Hepatocyte (in vitro differentiated cells): ENCODE results near the gene LRGUK. TPM values are rescaled to one million over a fixed set of nuclear protein-coding genes. Genes with fewer than 3 reads are reported as not detected.

ENCODE experiments used
- DNase-seq: peaks from one replicate; pipeline ENCODE4 v3.0.0-alpha.2; 2016; ENCODE audit warnings: low spot score
- H2AFZ ChIP-seq: fragments of 200-600 bp; sonication (generic); 2 replicates; pipeline ENCODE4 v1.6.0; 2016; ENCODE audit warnings: antibody characterized with exemption, mild to moderate bottlenecking
- H3K27ac ChIP-seq: fragments of 200-600 bp; sonication (generic); 2 replicates; pipeline ENCODE4 v1.5.1; 2016; ENCODE audit warnings: mild to moderate bottlenecking
- H3K27me3 ChIP-seq: fragments of 200-600 bp; sonication (generic); 2 replicates; pipeline ENCODE4 v1.6.1; 2016
- H3K36me3 ChIP-seq: fragments of 200-600 bp; sonication (generic); replicated peaks from 2 replicates; pipeline ENCODE4 v1.5.1; 2016; ENCODE audit warnings: low read depth; ENCODE audit not compliant: insufficient read depth
- H3K4me1 ChIP-seq: fragments of 200-600 bp; sonication (generic); 2 replicates; pipeline ENCODE4 v1.5.1; 2016; ENCODE audit warnings: mild to moderate bottlenecking, moderate library complexity; ENCODE audit not compliant: insufficient read depth
- H3K4me2 ChIP-seq: fragments of 200-600 bp; sonication (generic); 2 replicates; pipeline ENCODE4 v1.6.0; 2016
- H3K4me3 ChIP-seq: fragments of 200-600 bp; sonication (generic); 2 replicates; pipeline ENCODE4 v1.5.1; 2016; ENCODE audit warnings: mild to moderate bottlenecking
- H3K79me2 ChIP-seq: fragments of 200-600 bp; sonication (generic); 2 replicates; pipeline ENCODE4 v1.6.0; 2017; ENCODE audit warnings: mild to moderate bottlenecking
- H3K9me2 ChIP-seq: fragments of 200-600 bp; sonication (generic); replicated peaks from 2 replicates; pipeline ENCODE4 v1.6.0; 2017; ENCODE audit warnings: mild to moderate bottlenecking; ENCODE audit not compliant: insufficient read depth
- H3K9me3 ChIP-seq: fragments of 200-600 bp; sonication (generic); 2 replicates; pipeline ENCODE4 v1.5.1; 2016; ENCODE audit warnings: low read depth, mild to moderate bottlenecking
- H4K20me1 ChIP-seq: fragments of 200-600 bp; sonication (generic); 2 replicates; pipeline ENCODE4 v1.6.0; 2016; ENCODE audit warnings: mild to moderate bottlenecking; ENCODE audit not compliant: insufficient read depth, poor library complexity, severe bottlenecking
- CTCF ChIP-seq: fragments of 200-600 bp; sonication (generic); IDR thresholded peaks from 2 replicates; pipeline ENCODE4 v1.5.1; 2016; ENCODE audit warnings: antibody characterized with exemption, mild to moderate bottlenecking; ENCODE audit not compliant: poor library complexity
- EZH2 ChIP-seq: fragments of 200-600 bp; sonication (generic); IDR thresholded peaks from 2 replicates; pipeline ENCODE4 v1.6.1; 2016; ENCODE audit warnings: antibody characterized with exemption, mild to moderate bottlenecking, borderline replicate concordance
- EZH2phosphoT487 ChIP-seq: fragments of 200-600 bp; sonication (generic); IDR thresholded peaks from one replicate; pipeline ENCODE4 v1.6.1; 2018; ENCODE audit warnings: antibody characterized with exemption, mild to moderate bottlenecking, low read depth, moderate library complexity; ENCODE audit not compliant: unreplicated experiment, severe bottlenecking
- WGBS: methylation state at CpG from one replicate; pipeline ENCODE4 v1.1.6; 2016; ENCODE audit warnings: low lambda C conversion rate; ENCODE audit errors: missing lambda C conversion rate; 5-methylcytosine and 5-hydroxymethylcytosine counted together
- polyA plus RNA-seq: library from polyadenylated mRNA; unstranded; fragments of >200 nt; fragmentation: Nextera tagmentation; extraction: Ambion mirVana; gene quantifications from 2 replicates; pipeline ENCODE4 v1.2.1, GENCODE V29; 2016
- total RNA-seq: library from RNA; depleted of rRNA; stranded (reverse); fragments of >200 nt; gene quantifications from 2 replicates; pipeline ENCODE4 v1.2.3, GENCODE V29; 2014

LRGUK gene
- total and polyA plus RNA-seq, 2 experiments from 2014 or later: 0.73 TPM; not detected in 1

DNA sequence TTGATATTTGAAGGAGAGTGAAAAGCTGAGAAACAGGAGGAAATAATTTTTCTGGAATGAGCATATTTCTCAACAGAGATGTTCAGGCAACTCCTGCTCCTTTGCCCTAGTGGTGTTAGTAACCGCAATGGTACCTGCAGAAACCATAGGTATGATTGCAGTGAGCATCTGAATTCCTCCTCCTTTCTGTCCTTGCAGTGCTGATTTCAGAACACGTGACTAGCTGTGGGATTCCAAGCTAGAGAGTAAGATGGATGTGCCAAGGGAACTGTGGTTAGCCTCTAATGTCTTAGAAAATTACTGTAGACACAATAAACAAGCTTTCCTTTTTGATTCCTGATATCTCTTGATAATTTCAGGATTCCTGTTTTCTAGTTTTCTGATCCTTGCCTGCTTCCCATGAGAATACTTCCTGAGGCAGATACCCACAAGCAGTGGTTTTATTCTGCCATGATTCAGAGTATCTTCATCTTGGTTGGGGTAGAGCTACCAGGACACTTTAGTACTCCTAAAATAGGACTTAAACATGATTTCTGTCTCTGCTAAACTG, 27.5 kb downstream of the LRGUK start:
- TF ChIP-seq CTCF (no peak), EZH2 (no peak), EZH2phosphoT487 (no peak)
- no peak for DNase-seq
- Histone ChIP-seq H3K79me2 (no peaks in the 10 kb centered on the region), H3K9me2 (no peaks in the 10 kb centered on the region), H3K27me3 (no peaks in the 10 kb centered on the region), H3K9me3 (no peaks in the 10 kb centered on the region), H3K4me1 (no peaks in the 10 kb centered on the region), H3K4me3 (no peak overlapping the region), H3K4me2 (no peak overlapping the region), H3K27ac (no peak overlapping the region), H2AFZ (no peak overlapping the region), H4K20me1 (no peaks in the 10 kb centered on the region), H3K36me3 (no peaks in the 10 kb centered on the region)
- WGBS: 89% methylated on average over 2 of the region's 2 CpGs

DNA sequence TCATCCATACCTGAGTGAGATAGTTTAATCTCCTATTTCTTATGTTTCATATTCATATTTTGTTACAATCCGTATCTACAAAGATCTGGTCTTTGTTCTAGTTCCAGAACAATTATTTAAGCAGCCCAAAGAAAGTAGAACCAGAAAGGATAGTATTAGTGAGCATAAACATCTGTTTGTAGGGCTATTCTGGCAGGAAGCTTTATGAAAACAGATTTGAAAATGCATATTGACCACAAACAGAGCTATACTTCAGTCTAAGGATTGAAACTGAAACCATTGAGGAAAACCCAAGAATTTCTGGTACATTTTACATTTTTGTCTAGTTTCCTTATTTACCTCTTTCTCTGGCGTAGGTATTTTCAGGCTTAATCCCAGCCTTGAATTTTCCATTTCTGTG, 28.1 kb downstream of the LRGUK start:
- Histone ChIP-seq H3K9me2 (no peaks in the 10 kb centered on the region), H3K79me2 (no peaks in the 10 kb centered on the region), H3K27me3 (no peaks in the 10 kb centered on the region), H3K4me1 (no peaks in the 10 kb centered on the region), H3K36me3 (no peaks in the 10 kb centered on the region), H4K20me1 (no peaks in the 10 kb centered on the region), H2AFZ (no peak overlapping the region), H3K4me2 (no peak overlapping the region), H3K9me3 (no peaks in the 10 kb centered on the region), H3K27ac (no peak overlapping the region), H3K4me3 (no peak overlapping the region)
- TF ChIP-seq EZH2 (no peak), EZH2phosphoT487 (no peak), CTCF (no peak)
- no peak for DNase-seq
- 88% methylated on average over 2 of the region's 2 CpGs for WGBS

GRCh38 chr7:134155871-134156270, 28.7 kb downstream of the LRGUK start:
- no peak for DNase-seq
- Histone ChIP-seq H3K4me3 (no peak overlapping the region), H3K4me1 (no peaks in the 10 kb centered on the region), H3K9me2 (no peaks in the 10 kb centered on the region), H4K20me1 (no peaks in the 10 kb centered on the region), H3K27ac (no peak overlapping the region), H3K36me3 (no peaks in the 10 kb centered on the region), H3K27me3 (no peaks in the 10 kb centered on the region), H2AFZ (no peak overlapping the region), H3K4me2 (no peak overlapping the region), H3K79me2 (no peaks in the 10 kb centered on the region), H3K9me3 (no peaks in the 10 kb centered on the region)
- WGBS: 81% methylated on average over 5 of the region's 5 CpGs
- TF ChIP-seq CTCF: no peak
- no peak for TF ChIP-seq EZH2
- no peak for TF ChIP-seq EZH2phosphoT487

GRCh38 chr7:134165252-134165651, 38.1 kb downstream of the LRGUK start:
- no peak overlapping the region for H2AFZ ChIP-seq
- H3K79me2 ChIP-seq: no peaks in the 10 kb centered on the region
- no peaks in the 10 kb centered on the region for H3K9me3 ChIP-seq
- no peaks in the 10 kb centered on the region for H3K27me3 ChIP-seq
- 76% methylated on average over 3 of the region's 3 CpGs for WGBS
- no peak for DNase-seq
- no peaks in the 10 kb centered on the region for H3K36me3 ChIP-seq
- H3K27ac ChIP-seq: no peak overlapping the region
- no peak overlapping the region for H3K4me3 ChIP-seq
- H3K4me1 ChIP-seq: no peaks in the 10 kb centered on the region
- TF ChIP-seq CTCF: no peak
- no peak for TF ChIP-seq EZH2
- no peaks in the 10 kb centered on the region for H3K9me2 ChIP-seq
- no peak overlapping the region for H3K4me2 ChIP-seq
- H4K20me1 ChIP-seq: no peaks in the 10 kb centered on the region
